GM12878 (cell line): Measurements from ENCODE around the gene TMEM132D. TPM values are rescaled to one million over a fixed set of nuclear protein-coding genes. Genes with fewer than 3 reads are reported as not detected.

Experiments
- ATAC-seq: fragments of 200-7000 bp; cut with Tn5 transposase; 3 replicates; pipeline ENCODE4 v1.9.1; 2020; ENCODE audit warnings: mild to moderate bottlenecking, moderate library complexity
- BruUV-seq: library from RNA; stranded (reverse); fragments of 400-500 nt; replicated peaks from 2 replicates; lab custom pipeline; 2021; lab: Mats Ljungman, UMichigan
- CTCF ChIA-PET: fragments of 300-600 bp; sonication (Branson Sonifier 250); formaldehyde crosslinking; extraction: SDS; loops from one replicate; lab custom pipeline; 2021; ENCODE audit warnings: inconsistent platforms; lab: Yijun Ruan, JAX
- POLR2A ChIA-PET: fragments of 350-600 bp; formaldehyde crosslinking; extraction: SDS; loops from one replicate; lab custom pipeline; 2021; ENCODE audit warnings: inconsistent platforms; lab: Charles Lee
- RAD21 ChIA-PET: fragments of 300-600 bp; sonication (Branson Sonifier 250); formaldehyde crosslinking; loops from one replicate; lab custom pipeline; 2023; ENCODE audit warnings: antibody characterized with exemption; ENCODE audit not compliant: unreplicated experiment; lab: Charles Lee
- SMC1A ChIA-PET: fragments of 300-600 bp; sonication (Branson Sonifier 250); formaldehyde crosslinking; loops from one replicate; lab custom pipeline; 2023; ENCODE audit not compliant: unreplicated experiment, uncharacterized antibody; lab: Charles Lee
- DNase-seq: peaks from one replicate; pipeline ENCODE4 v3.0.0-alpha.2; 2011; ENCODE audit warnings: low read depth, low spot score
- FAIRE-seq: peaks from 3 replicates; lab custom pipeline; 2011; peaks lifted over from hg19 to GRCh38; lab: Jason Lieb, UNC
- H2AFZ ChIP-seq: 2 replicates; pipeline ENCODE4 v1.6.0; 2011; ENCODE audit warnings: low read depth, low read length, control low read depth; ENCODE audit not compliant: control insufficient read depth
- H3K27ac ChIP-seq: 2 replicates; pipeline ENCODE4 v1.5.1; 2011; ENCODE audit warnings: control low read depth; ENCODE audit not compliant: control insufficient read depth, insufficient read depth
- H3K27me3 ChIP-seq, 2 experiments: replicated peaks in 1 of 2; 2 replicates each; pipeline versions ENCODE4 v1.6.0 to v1.6.1; 2011; ENCODE audit warnings: low read length in 1 of 2; ENCODE audit not compliant: control insufficient read depth in 2 of 2, insufficient read depth in 2 of 2
- H3K36me3 ChIP-seq, 2 experiments: 2 replicates each; pipeline ENCODE4 v1.5.1; 2011; ENCODE audit warnings: low read length in 1 of 2; ENCODE audit not compliant: control insufficient read depth in 2 of 2, insufficient read depth in 2 of 2
- H3K4me1 ChIP-seq: 2 replicates; pipeline ENCODE4 v1.6.1; 2011; ENCODE audit warnings: mild to moderate bottlenecking, low read length, moderate library complexity, mixed read lengths; ENCODE audit not compliant: control insufficient read depth, insufficient read depth
- H3K4me2 ChIP-seq: 2 replicates; pipeline ENCODE4 v1.6.0; 2011; ENCODE audit warnings: control low read depth; ENCODE audit not compliant: control insufficient read depth, insufficient read depth
- H3K4me3 ChIP-seq: fragments of 200-600 bp; sonication (generic); 2 replicates; pipeline ENCODE4 v1.5.1; 2016
- H3K79me2 ChIP-seq: 2 replicates; pipeline ENCODE4 v1.6.0; 2011; ENCODE audit warnings: low read length; ENCODE audit not compliant: control insufficient read depth, insufficient read depth
- H3K9ac ChIP-seq: 2 replicates; pipeline ENCODE4 v1.8.0; 2011; ENCODE audit warnings: low read length, control low read depth, mixed read lengths; ENCODE audit not compliant: control insufficient read depth, insufficient read depth
- H3K9me3 ChIP-seq: replicated peaks from 3 replicates; pipeline ENCODE4 v1.5.1; 2011; ENCODE audit warnings: mild to moderate bottlenecking, low read length; ENCODE audit not compliant: control insufficient read depth, insufficient read depth
- H4K20me1 ChIP-seq: 2 replicates; pipeline ENCODE4 v1.6.0; 2011; ENCODE audit not compliant: control insufficient read depth, insufficient read depth
- BACH1 ChIP-seq: fragments of 450-650 bp; IDR thresholded peaks from 2 replicates; pipeline ENCODE4 v1.6.1; 2017; ENCODE audit warnings: mild to moderate bottlenecking, borderline replicate concordance
- CHD1 ChIP-seq: IDR thresholded peaks from 2 replicates; pipeline ENCODE4 v1.6.1; 2012; ENCODE audit warnings: low read depth, low read length, improper control_type of control experiment
- EGR1 ChIP-seq, 2 experiments: IDR thresholded peaks; 1 replicate in 1 of 2; 2 replicates in 1 of 2; pipeline ENCODE4 v1.6.1; 2011 to 2012; ENCODE audit warnings: low read depth in 2 of 2, low read length in 2 of 2, borderline replicate concordance in 1 of 2, mild to moderate bottlenecking in 1 of 2, moderate library complexity in 1 of 2
- HDAC6 ChIP-seq: fragments of 200-600 bp; sonication (generic); IDR thresholded peaks from one replicate; pipeline ENCODE4 v1.8.0; 2017; ENCODE audit warnings: antibody characterized with exemption; ENCODE audit not compliant: unreplicated experiment
- IKZF2 ChIP-seq, 2 experiments: fragments of 450-650 bp; IDR thresholded peaks; 2 replicates each; pipeline ENCODE4 v1.6.1; 2017; ENCODE audit warnings: mild to moderate bottlenecking in 2 of 2, moderate library complexity in 2 of 2
- JUND ChIP-seq: IDR thresholded peaks from 2 replicates; pipeline ENCODE4 v1.6.1; 2012; ENCODE audit warnings: low read depth, mild to moderate bottlenecking, low read length, improper control_type of control experiment, moderate library complexity
- KAT2A ChIP-seq: conservative IDR thresholded peaks from 2 replicates; pipeline ENCODE4 v1.6.1; 2011; ENCODE audit warnings: low read depth, low read length; ENCODE audit not compliant: control insufficient read depth
- KLF5 ChIP-seq: fragments of 450-650 bp; IDR thresholded peaks from 2 replicates; pipeline ENCODE4 v1.6.1; 2014; ENCODE audit warnings: mild to moderate bottlenecking; ENCODE audit not compliant: partially characterized antibody
- NR2F1 ChIP-seq: fragments of 450-650 bp; conservative IDR thresholded peaks from 2 replicates; pipeline ENCODE4 v1.6.1; 2017; ENCODE audit warnings: mild to moderate bottlenecking
- PAX8 ChIP-seq: fragments of 450-650 bp; IDR thresholded peaks from 2 replicates; pipeline ENCODE4 v1.6.1; 2017; ENCODE audit warnings: mild to moderate bottlenecking, moderate library complexity
- RELA ChIP-seq: fragments of 450-650 bp; IDR thresholded peaks from 2 replicates; pipeline ENCODE4 v1.8.0; 2014; ENCODE audit warnings: borderline replicate concordance; ENCODE audit not compliant: partially characterized antibody
- SIN3A ChIP-seq: IDR thresholded peaks from 2 replicates; pipeline ENCODE4 v1.6.1; 2012; ENCODE audit warnings: low read depth, low read length, improper control_type of control experiment
- SPI1 ChIP-seq: IDR thresholded peaks from 2 replicates; pipeline ENCODE4 v1.6.1; 2011; ENCODE audit warnings: low read depth, mild to moderate bottlenecking, low read length, moderate library complexity, borderline replicate concordance; ENCODE audit not compliant: insufficient read depth
- TARDBP ChIP-seq: IDR thresholded peaks from 2 replicates; pipeline ENCODE4 v1.6.1; 2016; ENCODE audit warnings: borderline replicate concordance
- TCF3 ChIP-seq: IDR thresholded peaks from 2 replicates; pipeline ENCODE4 v1.6.1; 2012; ENCODE audit warnings: low read depth, mild to moderate bottlenecking, low read length, borderline replicate concordance; ENCODE audit not compliant: insufficient read depth
- ZNF274 ChIP-seq: IDR thresholded peaks from one replicate; pipeline ENCODE4 v1.8.0; 2011; ENCODE audit not compliant: insufficient read length, insufficient read depth
- WGBS: methylation state at CpG from one replicate; pipeline ENCODE4 v1.1.6; 2016; ENCODE audit warnings: low lambda C conversion rate; ENCODE audit not compliant: insufficient replicate concordance, insufficient coverage; ENCODE audit errors: missing lambda C conversion rate; 5-methylcytosine and 5-hydroxymethylcytosine counted together
- in situ Hi-C: fragments of 300-500 bp; cut with MboI; formaldehyde crosslinking; loops from 9 replicates; pipeline ENCODE4 v1.14.3; 2018; ENCODE audit warnings: mixed read lengths
- intact Hi-C: fragments of 100-400 bp; cut with micrococcal nuclease; formaldehyde crosslinking; loops from one replicate; pipeline ENCODE4 v1.14.2; 2022; ENCODE audit not compliant: unreplicated experiment
- polyA plus RNA-seq, 11 experiments: library from polyadenylated mRNA; depleted of rRNA in 4 of 11; unstranded in 6 of 11; stranded (reverse) in 5 of 11; fragments of >200 nt; fragmentation: Nextera tagmentation in 4 of 11; fragmentation: Illumina TruSeq in 1 of 11; extraction: Ambion mirVana in 4 of 11; extraction: Trizol in 1 of 11; gene quantifications; 1 replicate in 1 of 11; 2 replicates in 10 of 11; pipeline versions ENCODE4 v1.2.1 to v1.2.3, GENCODE V29; 2011 to 2016; ENCODE audit warnings: inconsistent platforms in 2 of 11, missing spikeins in 2 of 11, low read depth in 1 of 11
- total RNA-seq, 4 experiments: library from RNA; depleted of rRNA in 3 of 4; stranded (reverse); fragments of >200 nt in 3 of 4; fragmentation: Illumina TruSeq in 1 of 4; extraction: Trizol in 1 of 4; gene quantifications; 2 replicates each; pipeline versions ENCODE4 v1.2.1 to v1.2.3, GENCODE V29; 2013 to 2021
- TF ChIP-seq, protein P1 (sequence below): fragments of 450-650 bp; formaldehyde crosslinking; IDR thresholded peaks from 2 replicates; pipeline ENCODE4 v1.4.0; 2020; ENCODE audit warnings: mild to moderate bottlenecking, moderate library complexity

Gene TMEM132D
- total and polyA plus RNA-seq, 10 of the 15 experiments (the other 5 are each of a cell fraction or from before 2014, with no cell fraction given) = under 0.01 to 0.12 (median 0.02) TPM; not detected in 3

DNA sequence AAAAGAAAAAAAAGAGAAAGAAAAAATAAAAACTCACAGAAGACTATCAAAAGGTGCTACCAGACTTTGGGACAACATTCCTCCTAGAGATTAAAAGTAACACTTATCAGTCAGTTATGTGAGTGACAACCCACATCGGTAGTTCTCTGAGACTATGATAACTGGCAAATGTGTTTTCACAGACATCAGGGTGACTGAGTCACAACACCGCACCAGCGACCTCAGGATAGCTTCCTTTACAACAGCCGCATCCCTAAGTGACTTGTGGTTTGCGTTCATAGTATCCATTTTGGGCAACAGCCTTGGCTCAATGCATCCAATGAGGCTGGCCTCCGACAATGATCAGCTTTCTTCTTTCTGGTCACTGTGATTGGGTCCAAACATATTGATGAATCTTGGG is 359.1 kb downstream of the TMEM132D start:
- Histone ChIP-seq H3K27ac (no peak overlapping the region), H3K4me2 (no peak overlapping the region), H4K20me1 (no peaks in the 10 kb centered on the region), H3K9me3 (no peaks in the 10 kb centered on the region; the same call in 2 of the 3 replicates), H2AFZ (no peak overlapping the region), H3K27me3 (no peaks in the 10 kb centered on the region), H3K4me1 (no peaks in the 10 kb centered on the region)
- DNase-seq = no peak
- intact Hi-C loops = no loop called here
- RAD21 ChIA-PET = no interaction called here
- no peak for ATAC-seq
- SMC1A ChIA-PET = interaction anchor here (0.6 kb wide), 1 partner anchor 779 kb away, joined by 3 read pairs; no protein-coding TSS in a partner anchor
- TF ChIP-seq KAT2A (no peak), HDAC6 (no peak), PAX8 (no peak), TARDBP (no peak), IKZF2 (IDR thresholded peaks at IDR 0.05) (no peak), KLF5 (no peak), ZNF274 (no peak), NR2F1 (no peak), EGR1 (IDR thresholded peaks at IDR 0.05; ENCODE audit: borderline replicate concordance in 1 of 2, low read depth in 2 of 2, low read length in 2 of 2) (no peak), CHD1 (no peak)
- TF ChIP-seq, all 136 proteins: peak for 0
- ChIA-PET CTCF (no interaction called here), POLR2A (no interaction called here)
- Histone ChIP-seq H3K9ac (no peak overlapping the region), H3K4me3 (no peak overlapping the region), H3K79me2 (no peaks in the 10 kb centered on the region), H3K36me3 (no peaks in the 10 kb centered on the region)
- FAIRE-seq = no peak
- WGBS = 22% methylated on average over 6 of the region's 6 CpGs
- no TSS peak for BruUV-seq
- in situ Hi-C loops = no loop called here

DNA sequence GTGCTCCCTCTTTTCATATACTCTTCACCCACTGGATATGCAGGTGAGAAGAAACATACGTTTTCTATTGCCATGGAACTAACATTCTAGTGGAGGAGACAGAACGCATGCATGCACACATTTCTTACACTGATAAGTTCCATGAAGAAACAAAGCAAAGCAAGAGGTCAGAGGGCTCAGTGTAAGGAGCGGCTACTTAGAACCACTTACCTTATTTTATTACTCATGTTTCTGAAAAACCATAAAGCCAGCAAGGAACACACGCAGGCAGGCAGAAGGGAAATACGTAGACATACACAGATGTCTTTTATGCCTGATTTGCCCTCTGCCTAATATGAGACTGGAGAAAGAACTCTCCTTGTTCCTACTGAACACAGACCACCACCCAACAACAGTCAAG is 362.9 kb downstream of the TMEM132D start:
- BruUV-seq = no TSS peak
- Histone ChIP-seq H4K20me1 (no peaks in the 10 kb centered on the region), H3K4me3 (no peak overlapping the region), H3K27me3 (no peaks in the 10 kb centered on the region), H3K4me1 (no peaks in the 10 kb centered on the region), H3K4me2 (no peak overlapping the region), H3K36me3 (no peaks in the 10 kb centered on the region), H2AFZ (no peak overlapping the region), H3K27ac (no peak overlapping the region), H3K79me2 (no peaks in the 10 kb centered on the region), H3K9me3 (no peaks in the 10 kb centered on the region), H3K9ac (no peak overlapping the region)
- ChIA-PET POLR2A (no interaction called here), SMC1A (no interaction called here), CTCF (interaction anchor here (1.1 kb wide), 1 partner anchor 8 kb away, joined by 3 read pairs; no protein-coding TSS in a partner anchor), RAD21 (no interaction called here)
- TF ChIP-seq, protein P1, sequence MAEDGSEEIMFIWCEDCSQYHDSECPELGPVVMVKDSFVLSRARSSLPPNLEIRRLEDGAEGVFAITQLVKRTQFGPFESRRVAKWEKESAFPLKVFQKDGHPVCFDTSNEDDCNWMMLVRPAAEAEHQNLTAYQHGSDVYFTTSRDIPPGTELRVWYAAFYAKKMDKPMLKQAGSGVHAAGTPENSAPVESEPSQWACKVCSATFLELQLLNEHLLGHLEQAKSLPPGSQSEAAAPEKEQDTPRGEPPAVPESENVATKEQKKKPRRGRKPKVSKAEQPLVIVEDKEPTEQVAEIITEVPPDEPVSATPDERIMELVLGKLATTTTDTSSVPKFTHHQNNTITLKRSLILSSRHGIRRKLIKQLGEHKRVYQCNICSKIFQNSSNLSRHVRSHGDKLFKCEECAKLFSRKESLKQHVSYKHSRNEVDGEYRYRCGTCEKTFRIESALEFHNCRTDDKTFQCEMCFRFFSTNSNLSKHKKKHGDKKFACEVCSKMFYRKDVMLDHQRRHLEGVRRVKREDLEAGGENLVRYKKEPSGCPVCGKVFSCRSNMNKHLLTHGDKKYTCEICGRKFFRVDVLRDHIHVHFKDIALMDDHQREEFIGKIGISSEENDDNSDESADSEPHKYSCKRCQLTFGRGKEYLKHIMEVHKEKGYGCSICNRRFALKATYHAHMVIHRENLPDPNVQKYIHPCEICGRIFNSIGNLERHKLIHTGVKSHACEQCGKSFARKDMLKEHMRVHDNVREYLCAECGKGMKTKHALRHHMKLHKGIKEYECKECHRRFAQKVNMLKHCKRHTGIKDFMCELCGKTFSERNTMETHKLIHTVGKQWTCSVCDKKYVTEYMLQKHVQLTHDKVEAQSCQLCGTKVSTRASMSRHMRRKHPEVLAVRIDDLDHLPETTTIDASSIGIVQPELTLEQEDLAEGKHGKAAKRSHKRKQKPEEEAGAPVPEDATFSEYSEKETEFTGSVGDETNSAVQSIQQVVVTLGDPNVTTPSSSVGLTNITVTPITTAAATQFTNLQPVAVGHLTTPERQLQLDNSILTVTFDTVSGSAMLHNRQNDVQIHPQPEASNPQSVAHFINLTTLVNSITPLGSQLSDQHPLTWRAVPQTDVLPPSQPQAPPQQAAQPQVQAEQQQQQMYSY (CRISPR knock-in tag) = no peak
- TF ChIP-seq JUND (no peak), PAX8 (no peak), SIN3A (no peak), SPI1 (no peak), BACH1 (no peak), TCF3 (no peak), RELA (no peak)
- no peak for ATAC-seq
- no peak for FAIRE-seq
- DNase-seq = no peak
- in situ Hi-C loops = no loop called here
- intact Hi-C loops = no loop called here
- 29% methylated on average over 5 of the region's 5 CpGs for WGBS
